HG03520 (cell line): ENCODE results near the gene ANKRD13B.
"Not testable (repeated sequence)": the region's sequence is repeated elsewhere in the genome, so short reads cannot be mapped to it uniquely, and the experiment has no call there.

Experiments
- ATAC-seq: cut with Tn5 transposase; IDR thresholded peaks from one replicate; pipeline ENCODE4 v1.9.1; 2021; ENCODE audit warnings: mild to moderate bottlenecking, moderate library complexity; ENCODE audit not compliant: unreplicated experiment

ANKRD13B gene

GRCh38 chr17:29640981-29641642 is 48.2 kb downstream of the ANKRD13B start:
- ATAC-seq = no peak

GRCh38 chr17:29642171-29642611 is 49.3 kb downstream of the ANKRD13B start:
- no peak for ATAC-seq

GRCh38 chr17:29643817-29644160 is 50.9 kb downstream of the ANKRD13B start:
- ATAC-seq = no peak

DNA sequence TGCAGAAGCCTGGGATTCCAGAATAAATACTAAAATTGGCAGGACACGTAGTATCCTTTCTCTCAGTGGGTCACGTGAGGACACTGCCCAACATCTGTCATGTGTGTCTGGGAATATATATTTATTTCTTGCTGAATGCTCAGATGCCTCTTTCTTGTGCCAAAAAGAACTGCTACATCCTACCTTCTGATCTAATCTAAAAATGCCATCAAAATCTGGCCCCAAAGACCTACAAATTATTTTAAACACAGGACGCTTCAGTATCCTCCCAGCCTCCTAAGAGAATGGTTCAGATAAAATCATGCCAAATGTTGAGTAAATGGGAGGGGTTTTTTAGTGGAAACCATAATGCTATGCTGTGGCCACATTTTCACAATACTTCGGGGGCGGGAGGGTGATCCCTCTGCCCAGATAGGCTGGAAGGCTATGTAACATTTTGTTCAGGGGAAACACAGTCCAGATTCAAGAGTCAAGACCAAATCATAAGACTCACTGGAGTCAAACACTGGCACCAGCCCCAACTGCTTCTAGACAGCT is 52.7 kb downstream of the ANKRD13B start:
- ATAC-seq = no peak

- no peak for ATAC-seq
Measured at GRCh38 chr17:29648005-29648404, 55.1 kb downstream of the ANKRD13B start.

- ATAC-seq = no peak
Measured at GRCh38 chr17:29649359-29649758, 56.4 kb downstream of the ANKRD13B start.

GRCh38 chr17:29650396-29650795 is 57.5 kb downstream of the ANKRD13B start:
- ATAC-seq = no peak

- not testable (repeated sequence) for ATAC-seq
Measured at GRCh38 chr17:29651913-29652312, 59.0 kb downstream of the ANKRD13B start.

DNA sequence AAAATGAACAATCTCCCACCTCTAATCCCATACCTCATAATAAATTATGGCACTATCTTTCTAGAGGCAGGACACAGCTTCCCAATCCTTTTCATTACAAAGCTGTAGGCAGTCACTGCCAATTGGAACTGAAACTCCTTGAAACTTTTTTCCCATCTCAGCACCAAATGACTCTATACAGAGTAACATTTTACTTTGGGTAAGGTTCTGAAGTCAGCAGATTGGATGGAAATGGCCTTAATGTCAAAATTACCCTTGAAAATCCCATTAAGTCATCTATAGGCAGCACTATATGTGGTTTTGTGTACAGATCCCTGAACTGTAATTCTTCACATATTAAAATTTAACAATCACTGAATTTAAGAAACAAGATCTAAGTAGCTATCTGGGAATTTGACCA is 60.0 kb downstream of the ANKRD13B start:
- ATAC-seq = no peak

GRCh38 chr17:29653995-29654714 is 61.2 kb downstream of the ANKRD13B start:
- no peak for ATAC-seq

DNA sequence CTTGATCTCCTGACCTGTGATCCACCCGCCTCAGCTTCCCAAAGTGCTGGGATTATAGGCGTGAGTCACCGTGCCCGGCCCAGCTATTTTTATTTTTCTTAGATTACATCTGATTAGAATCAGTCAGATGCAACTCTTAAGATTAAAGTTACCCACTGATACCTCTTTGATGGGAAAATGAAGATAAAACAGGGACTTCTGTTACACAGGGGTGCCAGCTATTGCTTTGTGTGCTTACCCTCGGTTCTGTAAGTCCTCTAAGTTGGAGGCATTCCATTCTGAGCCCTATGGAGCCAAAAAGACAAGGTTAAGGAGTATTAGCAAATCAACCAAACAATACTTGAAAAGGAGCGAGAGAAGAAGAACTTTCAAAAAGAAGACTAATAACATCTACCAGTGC is 62.4 kb downstream of the ANKRD13B start:
- no peak for ATAC-seq

DNA sequence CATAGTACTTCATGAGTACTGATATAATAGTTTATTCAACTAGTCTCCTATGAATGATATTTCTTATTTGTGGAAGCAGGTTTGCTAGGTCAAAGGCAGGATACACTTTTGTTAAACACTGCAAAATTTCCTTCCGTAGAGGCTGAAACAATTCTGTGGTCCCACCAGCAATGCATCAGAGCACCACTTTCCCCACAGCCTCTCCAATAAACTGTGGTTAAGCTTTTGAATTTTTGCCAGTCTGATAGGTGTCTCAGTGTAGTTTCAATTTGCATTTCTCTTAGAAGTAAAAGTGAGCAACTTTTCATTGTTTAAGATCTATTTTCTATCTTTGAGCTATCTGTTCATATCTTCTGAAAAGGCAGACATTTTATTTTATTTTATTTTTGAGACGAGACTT is 66.2 kb downstream of the ANKRD13B start:
- no peak for ATAC-seq

GRCh38 chr17:29661213-29661612 is 68.3 kb downstream of the ANKRD13B start:
- no peak for ATAC-seq

DNA sequence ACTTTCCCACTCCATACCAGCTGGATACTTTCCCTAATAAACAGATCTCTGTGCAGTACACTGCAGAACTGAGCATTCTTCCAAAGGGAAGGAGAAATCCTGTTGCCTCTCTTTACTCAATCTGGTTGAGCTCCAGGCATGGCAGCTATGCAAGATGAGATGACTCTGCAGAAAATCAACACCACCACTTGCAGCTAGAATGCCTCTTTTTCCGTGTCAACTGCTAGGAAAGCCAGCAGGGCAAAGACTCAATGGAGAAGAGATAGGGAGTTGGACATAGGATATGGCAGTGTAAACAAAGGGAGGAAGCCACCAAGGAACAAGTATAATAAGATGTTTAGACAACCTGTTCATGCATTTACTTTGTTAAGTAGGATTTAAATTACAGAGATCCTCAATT is 70.2 kb downstream of the ANKRD13B start:
- no peak for ATAC-seq
